Ammon's horn (tissue), 1 donor: Measurements from ENCODE around the gene HSPA12A.

Experiments used
- DNase-seq: peaks from one replicate; pipeline ENCODE4 v3.0.0-alpha.2; 2016; ENCODE audit warnings: low spot score

The HSPA12A gene

DNA sequence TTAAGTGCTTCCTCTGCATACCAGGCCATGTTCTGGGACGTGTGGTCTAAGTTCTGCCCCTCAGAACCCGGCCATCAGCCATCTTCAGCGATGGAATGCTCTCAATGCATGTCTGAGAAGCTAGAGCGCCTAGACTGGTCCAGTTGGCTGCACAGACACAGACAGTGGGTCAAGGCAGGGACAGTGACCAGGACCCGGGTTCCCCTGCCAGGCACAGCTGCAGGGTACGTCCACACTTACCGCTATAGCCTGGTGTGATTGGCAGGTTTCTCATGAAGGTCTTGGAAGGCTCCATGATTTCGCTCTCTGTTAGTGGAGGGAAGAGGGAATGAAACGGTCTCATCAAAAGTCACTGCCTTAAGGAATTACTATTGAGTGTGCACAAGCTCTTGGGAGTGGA, 74.3 kb downstream of the HSPA12A start:
- DNase-seq = no peak

DNA sequence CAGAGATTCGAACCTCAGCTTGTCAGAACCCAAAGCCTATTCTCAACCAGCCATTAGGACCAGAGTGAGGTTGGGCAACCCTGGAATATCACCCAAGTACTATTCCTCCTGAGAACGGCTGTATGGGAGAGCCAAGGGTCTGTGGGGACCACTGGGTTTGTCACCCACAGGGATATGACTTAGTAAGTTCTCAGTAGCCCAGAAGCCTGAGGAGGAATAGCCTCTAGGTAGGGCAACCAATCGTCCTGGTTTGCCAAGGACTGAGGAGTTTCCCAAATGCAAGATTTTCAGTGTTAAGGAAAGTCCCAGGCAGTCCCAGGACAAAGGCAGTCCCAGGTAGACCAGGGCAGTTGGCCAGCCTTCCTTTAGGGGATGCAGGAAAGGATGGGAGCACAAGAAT, 74.9 kb downstream of the HSPA12A start:
- no peak for DNase-seq

DNA sequence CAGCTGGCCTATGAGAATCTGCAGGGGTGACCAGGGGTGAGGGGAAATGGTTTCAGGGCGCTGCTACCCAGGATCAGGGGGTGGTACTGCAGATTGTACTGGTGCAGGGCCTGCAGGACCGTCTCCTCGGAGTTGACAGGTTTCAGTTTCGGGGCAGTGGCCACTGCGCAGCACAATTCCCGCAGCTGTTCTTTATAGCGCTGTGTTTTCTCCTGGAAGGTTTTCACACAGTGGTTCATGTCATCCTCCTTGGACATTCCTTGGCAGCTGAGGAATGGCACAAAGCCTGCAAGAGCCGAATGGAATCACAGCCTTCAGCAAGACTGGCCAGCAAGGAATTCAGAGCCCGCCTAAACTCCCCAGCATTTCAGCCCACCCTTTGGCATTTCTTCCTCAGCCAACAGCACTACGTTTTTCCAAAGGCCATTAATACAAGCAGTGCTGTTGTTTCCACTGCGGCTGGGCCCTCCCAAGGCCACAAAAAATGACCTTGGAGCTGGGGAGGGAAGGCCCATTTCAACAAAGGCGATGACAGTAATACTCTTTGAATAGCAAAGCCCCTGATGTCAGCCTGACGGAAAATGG, 76.7 kb downstream of the HSPA12A start:
- no peak for DNase-seq

DNA sequence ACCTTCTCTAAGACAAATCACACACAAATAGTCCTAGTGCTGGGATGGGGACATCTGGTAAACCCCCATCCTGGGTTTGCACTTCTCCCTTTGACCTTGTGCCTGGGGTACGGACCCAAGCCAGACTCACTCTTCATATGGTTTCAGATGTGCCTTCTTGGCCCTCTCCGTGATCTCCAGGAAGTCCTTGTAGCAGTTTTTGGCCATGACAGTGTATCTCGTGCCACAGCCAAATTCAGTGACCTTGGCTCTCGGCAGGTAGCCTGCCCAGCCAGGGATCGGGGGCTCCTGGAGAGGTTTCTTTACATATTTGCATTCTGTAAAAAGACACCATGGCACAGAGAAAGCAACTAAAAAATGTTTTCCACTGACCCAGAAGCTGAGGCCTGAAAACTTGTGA, 77.7 kb downstream of the HSPA12A start:
- no peak for DNase-seq

DNA sequence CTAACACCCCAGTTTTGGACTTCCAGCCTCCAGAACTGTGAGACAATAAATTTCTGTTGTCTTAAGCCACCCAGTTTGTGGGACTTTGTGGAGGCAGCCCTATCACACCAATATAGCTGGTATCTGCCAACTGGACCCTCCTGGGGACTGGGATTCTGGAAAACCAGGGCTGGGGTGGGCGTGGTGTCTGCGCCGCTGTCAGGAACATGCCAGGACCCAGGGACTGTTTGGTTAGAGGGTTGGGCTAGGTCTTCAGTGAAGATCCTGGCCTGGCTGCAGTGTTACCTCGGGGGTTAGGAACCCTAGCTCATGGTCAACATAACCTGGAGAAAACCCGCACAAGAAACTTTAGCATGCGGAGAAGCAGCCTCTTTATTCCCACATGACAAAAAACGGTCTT, 79.0 kb downstream of the HSPA12A start:
- DNase-seq = no peak

DNA sequence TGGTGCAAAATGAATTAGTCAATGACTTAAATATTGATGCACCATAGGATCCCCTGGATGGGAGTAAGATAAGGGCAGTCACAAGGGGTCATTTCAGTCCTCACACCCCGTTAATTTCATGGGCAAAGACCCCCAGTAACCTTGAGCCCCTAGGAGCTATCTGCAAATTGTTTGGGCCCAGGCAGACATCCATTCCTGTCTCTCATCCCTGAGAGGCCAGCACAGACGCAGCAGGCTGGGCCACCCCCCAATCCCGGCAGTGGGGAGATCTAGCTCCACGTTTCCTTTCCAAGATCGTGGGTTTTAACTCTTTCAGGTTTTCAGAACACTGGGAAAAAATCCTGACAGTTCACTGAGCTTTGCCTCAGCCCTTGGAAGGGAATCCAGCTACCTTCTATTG, 81.5 kb downstream of the HSPA12A start:
- no peak for DNase-seq

DNA sequence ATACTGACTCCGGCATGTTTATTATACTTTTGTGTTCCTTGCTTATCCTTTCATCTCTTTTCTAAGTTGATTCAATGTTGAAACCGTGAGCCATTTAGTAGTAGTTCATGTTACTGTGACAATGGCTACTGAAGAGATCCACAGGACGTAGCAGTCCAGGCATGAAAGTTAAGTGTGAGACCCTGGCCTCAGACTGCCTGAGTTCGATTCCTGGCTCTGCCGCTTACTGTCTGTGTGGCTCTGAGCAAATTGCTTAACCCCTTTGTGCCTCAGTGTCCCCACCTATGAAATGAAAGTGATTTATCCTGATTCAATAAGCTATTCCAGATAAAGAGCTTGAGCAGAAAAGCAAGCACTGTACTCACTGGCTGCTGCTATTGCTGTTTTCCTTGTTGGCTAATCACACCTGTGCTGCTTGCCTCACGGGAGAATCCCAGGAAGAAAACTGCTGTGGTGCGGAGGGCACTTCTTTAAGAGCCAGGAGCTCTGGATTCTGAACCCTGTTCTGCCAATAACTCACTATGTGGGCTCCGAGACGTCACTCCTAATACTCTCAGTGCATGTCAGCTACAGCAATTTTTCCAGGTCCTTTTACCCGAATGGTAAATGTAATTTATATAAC, 83.2 kb downstream of the HSPA12A start:
- no peak for DNase-seq

DNA sequence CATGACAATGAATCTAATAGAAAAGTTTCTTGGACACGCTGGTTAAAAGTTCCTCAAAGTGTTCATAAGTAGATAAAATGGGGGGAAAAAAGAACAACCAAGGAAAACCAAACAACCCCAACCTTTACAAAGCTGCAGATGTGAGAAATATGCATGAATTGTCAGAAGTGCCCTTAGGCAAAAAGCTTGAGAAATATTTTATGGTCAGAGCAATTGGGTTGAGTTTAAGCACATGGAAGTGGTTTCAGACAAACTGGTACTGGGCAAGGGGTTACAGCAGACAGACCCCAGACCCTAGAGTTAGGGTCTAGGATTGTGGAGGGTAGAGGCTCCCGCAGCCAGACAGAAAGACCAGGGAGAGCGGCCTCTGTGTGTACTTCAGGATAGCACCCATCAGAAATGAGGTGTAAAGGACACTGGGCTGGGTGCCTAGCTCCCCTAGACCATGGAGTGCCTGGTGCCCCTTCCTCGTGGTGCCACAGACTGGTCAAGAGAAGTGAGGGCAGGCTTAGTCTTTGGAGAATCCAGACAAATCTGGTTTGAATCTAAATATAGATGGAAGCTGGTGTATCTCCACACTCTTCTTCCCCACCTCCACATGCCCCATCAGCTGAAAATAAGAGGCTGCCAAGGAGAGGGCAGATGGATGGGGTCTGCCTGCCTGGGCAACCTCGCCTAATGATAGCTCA, 84.4 kb downstream of the HSPA12A start:
- DNase-seq = no peak

DNA sequence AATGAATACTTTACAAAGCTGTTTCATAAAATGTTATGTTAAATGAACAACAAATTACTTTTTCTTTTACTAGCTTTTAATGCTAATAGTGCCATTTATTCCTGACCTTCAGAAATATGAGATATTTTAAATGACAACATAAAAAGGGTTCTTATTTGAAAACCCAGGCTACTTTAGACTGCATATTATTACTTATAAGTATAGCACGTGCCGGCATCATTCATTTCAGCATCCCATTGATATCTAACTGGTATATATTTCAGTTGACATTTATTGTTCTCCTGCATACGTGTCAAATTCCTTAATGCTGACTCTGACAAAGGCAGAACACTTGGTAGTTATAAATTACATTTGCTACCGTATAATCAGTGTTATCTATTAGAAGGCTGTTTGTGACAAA, 86.3 kb downstream of the HSPA12A start:
- DNase-seq = no peak

DNA sequence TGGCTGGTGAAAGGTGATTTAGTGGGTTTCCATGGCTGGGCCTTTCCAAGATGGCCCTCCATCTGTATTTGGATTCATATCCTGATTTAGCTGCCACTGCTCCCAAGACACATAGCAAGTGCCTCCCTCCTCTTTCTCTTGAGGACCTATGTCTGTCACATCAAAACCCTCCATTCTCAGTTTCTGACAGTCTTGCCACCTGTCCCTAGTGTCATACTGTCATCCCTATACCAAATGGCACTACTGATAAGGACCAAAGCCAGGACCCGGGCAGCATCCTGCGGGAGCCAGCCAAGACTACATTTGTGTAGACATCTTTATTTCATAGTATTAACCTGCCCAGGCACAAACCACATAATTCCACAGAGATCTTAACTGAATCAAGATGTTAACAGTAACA, 86.8 kb downstream of the HSPA12A start:
- DNase-seq = no peak

DNA sequence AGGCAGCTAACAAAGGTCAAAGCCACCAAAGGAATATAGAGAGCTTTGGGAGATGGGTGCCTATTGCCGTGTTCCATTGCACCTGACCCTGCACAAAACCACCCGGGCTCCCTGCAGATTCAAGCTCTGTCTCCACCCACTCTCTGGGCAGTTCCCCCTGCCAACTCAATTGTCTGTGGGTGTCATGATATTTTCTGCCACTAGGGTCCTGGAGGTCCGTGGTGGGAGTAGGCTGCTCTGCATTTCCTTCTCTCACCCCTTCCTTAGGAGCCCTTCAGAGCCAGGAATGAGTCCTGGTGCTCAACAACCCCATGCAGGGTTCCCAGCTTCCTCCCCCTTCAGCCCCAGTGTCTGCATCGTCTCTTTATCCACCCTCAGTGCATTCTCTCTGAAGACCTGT, 87.5 kb downstream of the HSPA12A start:
- DNase-seq = no peak

DNA sequence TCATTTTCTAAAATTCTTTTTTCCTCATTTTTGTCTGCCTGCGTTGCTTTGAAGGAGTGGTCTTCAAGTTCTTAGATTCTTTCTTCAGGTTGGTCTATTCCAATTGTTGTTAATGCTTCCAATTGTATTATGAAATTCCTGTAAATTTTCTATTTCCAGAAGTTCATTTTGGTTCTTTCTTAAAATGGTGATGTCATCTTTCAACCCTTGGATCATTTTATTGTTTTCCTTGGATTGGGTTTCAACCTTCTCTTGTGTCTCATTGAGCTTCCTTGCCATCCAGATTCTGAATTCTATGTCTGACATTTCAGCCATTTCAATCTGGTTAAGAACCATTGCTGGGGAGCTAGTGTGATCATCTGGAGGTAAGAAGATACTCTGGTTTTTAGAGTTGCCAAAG, 88.5 kb downstream of the HSPA12A start:
- no peak for DNase-seq

DNA sequence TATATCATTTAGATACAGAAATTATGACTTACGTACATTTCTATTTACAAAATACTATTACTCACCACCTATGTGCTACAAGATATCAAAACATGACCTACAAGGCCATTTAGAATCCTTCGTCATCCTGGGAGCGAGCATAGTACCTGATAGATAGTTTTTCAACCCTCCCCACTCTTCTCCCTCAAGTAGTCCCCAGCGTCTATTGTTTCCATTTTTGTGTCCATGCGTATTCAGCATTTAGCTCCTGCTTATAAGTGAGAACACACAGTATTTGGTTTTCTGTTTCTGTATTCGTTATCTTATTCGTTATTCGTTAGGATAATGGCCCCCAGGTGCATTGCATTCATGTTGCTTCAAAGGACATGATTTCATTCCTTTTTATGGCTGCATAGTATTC, 93.5 kb downstream of the HSPA12A start:
- no peak for DNase-seq

DNA sequence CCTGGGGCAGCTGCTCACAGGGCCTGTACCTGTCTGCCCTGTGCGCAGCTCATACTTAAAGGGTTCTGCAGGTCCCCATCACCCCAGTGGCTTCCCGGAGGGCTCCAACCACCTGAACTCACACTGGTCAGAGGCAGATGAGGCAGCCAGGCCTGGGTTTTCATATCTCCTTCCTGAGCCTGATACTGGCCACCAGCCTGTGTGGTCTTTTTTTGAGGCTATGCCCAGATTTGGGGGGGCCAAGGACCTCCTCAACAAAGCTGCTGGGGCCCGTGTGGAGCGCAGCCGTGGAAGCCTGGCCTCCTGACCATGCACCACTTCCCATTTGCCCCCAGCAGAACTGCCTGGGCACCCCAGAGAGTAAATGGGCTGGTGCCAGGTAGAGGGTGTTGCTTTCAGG, 95.9 kb downstream of the HSPA12A start:
- DNase-seq = no peak

DNA sequence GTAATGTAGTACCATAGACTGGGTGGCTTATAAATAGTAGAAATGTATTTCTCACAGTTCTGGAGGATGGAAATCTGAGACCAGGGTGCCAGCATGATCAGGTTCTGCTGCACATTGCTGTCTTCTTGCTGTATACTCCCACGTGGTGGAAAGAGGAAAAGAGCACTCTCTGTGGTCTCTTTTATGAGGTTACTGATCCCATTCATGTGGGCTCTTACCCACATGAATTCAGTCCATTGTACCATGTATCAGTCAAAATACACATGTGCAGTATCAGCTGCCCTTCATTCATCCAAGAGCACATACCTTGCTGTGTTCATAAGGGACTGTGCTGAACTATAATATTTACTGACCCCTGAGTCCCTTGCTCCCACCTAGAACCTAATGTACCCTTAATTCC, 104.5 kb downstream of the HSPA12A start:
- DNase-seq = no peak

DNA sequence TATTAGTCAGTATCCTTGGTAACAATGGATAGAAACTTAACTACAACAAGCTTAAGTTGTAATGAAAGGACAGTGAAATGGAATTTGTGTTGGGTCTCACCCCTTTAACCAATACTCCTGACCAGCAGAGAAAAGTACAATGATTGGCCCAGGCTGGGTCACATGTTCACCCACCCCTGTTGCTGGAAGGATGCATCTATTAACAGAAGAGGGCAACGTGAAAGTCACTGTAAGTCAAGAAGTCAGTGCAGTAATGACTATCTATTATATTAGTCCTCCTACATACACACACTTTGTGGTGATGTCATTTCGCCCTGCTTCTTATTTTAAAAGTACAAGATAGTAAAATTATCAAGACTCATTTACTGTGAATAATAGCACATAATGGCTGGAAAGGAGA, 105.4 kb downstream of the HSPA12A start:
- no peak for DNase-seq

DNA sequence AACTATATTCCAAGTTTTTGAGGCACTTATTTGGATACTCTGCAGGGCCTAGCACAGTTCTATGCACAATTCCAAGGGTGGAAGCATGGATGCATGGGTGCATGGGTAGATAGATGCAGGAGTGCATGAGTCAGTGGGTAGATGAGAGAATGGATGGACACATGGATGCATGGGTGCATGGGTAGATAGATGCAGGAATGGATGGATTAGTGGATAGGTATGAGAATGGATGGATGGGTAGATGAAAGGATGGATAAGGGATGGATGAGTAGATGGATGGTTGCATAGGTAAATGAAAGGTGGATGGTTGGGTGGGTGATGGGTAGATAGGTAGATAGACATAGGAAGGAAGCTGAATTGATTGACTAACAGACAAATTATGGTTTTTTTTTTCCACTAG, 106.0 kb downstream of the HSPA12A start:
- DNase-seq = no peak

DNA sequence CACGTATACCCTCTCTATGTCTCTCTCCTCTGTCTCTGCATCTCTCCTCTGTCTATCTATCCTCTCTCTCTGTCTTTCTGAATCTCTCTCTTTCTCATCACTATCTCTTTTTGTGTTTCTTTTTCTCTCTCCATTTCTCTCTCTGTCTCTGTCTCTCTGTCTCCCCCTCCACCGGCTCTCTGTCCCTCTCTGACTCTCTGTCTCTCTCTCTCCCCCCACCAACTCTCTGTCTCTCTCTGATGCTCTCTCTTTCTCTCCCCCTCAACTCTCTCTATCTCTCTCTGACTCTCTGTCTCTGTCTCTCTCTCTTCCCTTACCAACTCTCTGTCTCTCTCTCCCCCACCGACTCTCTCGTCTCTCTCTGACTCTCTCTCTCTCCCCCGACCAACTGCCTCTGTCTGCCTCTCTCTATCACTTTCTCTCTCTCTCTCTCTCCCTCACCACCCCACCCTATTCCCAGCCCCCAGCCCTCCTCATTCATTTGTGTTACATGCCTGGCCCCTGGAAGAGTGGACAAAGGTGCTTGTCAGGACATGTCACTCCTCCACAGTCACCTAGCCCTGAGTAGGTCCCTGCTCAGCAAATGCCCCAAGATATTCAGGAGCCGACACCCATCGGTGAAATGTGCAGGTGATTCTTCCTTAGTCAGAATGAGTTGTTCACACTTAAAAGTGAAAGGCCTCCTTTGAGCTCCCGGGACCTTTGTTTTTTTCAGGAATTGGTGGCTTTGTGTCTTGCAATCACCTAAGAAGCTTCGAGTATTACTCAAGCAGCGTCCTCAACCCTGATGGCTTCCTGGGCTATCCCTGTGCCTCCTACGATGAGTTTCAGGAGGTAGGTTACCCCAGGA, 108.0 kb downstream of the HSPA12A start:
- no peak for DNase-seq

DNA sequence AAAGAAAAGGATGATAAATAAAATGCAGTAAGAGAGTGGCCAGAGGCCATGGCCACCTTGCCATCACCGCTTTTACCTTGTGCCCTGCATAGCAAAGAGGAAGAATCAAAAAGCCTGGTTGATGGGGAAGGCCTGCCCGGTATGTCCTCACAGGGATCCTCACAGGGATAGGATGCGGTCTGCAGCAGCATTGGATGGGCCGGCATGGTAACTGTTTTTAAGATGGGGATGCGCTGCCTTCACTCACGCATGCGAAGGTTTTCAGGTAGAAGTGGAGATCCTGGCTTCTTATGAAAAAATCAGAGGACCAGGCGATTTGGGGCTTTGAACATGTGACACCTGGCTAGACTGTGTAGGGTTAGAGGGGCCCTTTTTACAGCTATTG, 109.2 kb downstream of the HSPA12A start:
- DNase-seq = no peak

DNA sequence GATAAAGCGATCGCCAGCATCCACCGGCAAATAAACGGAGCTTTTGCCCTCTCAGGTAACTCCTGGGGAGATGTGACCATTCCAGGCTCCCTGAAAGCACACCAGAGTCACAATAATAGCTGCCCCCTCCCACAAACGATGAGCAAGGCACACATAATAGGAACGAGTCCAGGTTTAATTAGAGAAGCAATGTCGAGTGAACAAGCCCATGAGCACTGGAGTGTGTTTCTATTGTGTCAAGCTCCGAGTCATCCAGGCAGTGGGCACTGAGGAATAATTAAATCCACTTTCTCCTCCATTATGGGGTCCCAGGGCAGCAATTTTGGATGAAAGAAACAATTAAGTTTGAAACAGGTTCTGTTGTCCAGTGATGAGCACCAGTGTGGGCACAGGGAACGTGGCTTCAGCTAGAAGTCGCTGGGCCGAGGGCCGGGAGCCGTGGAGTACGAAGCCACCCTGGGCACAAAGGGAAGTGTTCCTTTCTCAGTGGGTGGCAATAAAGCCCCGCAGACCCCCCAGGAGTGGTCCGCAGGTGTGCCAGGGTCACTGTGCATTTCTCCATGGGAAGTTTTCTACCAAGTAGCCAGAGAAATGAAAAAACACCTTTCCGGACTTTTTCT, 109.7 kb downstream of the HSPA12A start:
- no peak for DNase-seq

DNA sequence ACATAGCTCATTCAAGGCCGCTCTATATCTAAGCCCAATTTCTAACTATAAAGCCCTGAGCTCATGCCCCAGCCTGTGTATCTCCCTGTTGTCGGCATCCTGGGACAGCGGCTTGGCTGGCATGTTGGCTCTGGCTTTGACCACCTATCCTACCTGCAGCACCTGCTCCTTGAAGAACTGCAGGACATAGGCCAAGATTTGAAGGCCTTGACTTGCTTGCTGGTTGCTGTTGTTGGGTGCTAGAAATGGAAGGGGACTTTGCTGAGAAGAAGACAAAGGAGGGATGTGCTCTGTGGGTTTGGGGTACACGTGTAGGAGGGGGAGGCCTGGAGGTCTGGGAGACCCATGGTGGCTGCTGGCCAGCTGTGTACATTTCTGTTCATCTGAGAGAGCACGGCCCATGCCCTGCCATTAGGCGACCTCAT, 110.5 kb downstream of the HSPA12A start:
- DNase-seq = no peak

DNA sequence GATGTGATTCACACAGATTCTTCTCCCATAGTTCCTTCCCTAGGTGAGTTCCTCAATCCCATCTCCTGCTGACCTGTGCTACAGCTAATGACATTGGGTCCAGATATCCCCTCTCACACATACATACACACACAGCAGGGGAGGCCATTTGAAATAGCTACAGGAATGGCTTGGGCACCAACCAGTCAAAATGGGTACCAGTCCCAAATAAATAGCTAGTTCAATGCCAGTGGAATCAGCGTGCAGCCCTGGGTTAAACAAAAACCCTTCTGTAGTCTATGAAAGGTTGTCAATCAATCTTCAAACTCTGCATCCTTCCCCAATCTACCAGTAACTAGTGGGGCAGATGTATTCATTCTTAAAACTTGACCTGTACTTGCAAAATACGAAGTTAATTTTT, 112.3 kb downstream of the HSPA12A start:
- no peak for DNase-seq
